IMR-90 (cell line): ENCODE data around the gene SRPK2. TPM values are rescaled to one million over a fixed set of nuclear protein-coding genes. Genes with fewer than 3 reads are reported as not detected.

Experiments used
- ATAC-seq: fragments of 200-7000 bp; cut with Tn5 transposase; 2 replicates; pipeline ENCODE4 v1.9.1; 2020; ENCODE audit warnings: low read depth, mild to moderate bottlenecking, moderate library complexity
- BruUV-seq: library from RNA; stranded (reverse); fragments of 400-500 nt; replicated peaks from 2 replicates; lab custom pipeline; 2021; lab: Mats Ljungman, UMichigan
- CTCF ChIA-PET: fragments of 300-600 bp; formaldehyde crosslinking; extraction: SDS; loops from one replicate; lab custom pipeline; 2021; ENCODE audit warnings: antibody characterized with exemption; lab: Yijun Ruan, JAX
- POLR2A ChIA-PET: fragments of 300-600 bp; sonication (Branson Sonifier 250); formaldehyde crosslinking; loops from one replicate; lab custom pipeline; 2022; ENCODE audit warnings: antibody characterized with exemption; ENCODE audit not compliant: unreplicated experiment; lab: Charles Lee
- DNase-seq: peaks from one replicate; pipeline ENCODE4 v3.0.0; 2013
- H2AFZ ChIP-seq: replicated peaks from 2 replicates; pipeline ENCODE3; 2013; ENCODE audit warnings: low read length, mild to moderate bottlenecking; ENCODE audit not compliant: poor library complexity
- H2AK5ac ChIP-seq: 2 replicates; pipeline ENCODE4 v1.6.1; 2013; ENCODE audit warnings: low read depth, low read length, inconsistent platforms
- H2AK9ac ChIP-seq: replicated peaks from 2 replicates; pipeline ENCODE3; 2013; ENCODE audit warnings: mild to moderate bottlenecking, low read depth, low read length, moderate library complexity; ENCODE audit not compliant: poor library complexity
- H2BK120ac ChIP-seq: 2 replicates; pipeline ENCODE4 v1.6.1; 2013; ENCODE audit warnings: low read depth, low read length, inconsistent platforms
- H2BK15ac ChIP-seq: 3 replicates; pipeline ENCODE4 v1.6.1; 2013; ENCODE audit warnings: low read depth, low read length, inconsistent platforms
- H2BK20ac ChIP-seq: 2 replicates; pipeline ENCODE4 v1.6.1; 2013; ENCODE audit warnings: low read depth, mild to moderate bottlenecking, inconsistent platforms, low read length, moderate library complexity
- H2BK5ac ChIP-seq: 2 replicates; pipeline ENCODE4 v1.6.1; 2013; ENCODE audit warnings: mild to moderate bottlenecking, low read depth, low read length, inconsistent platforms; ENCODE audit not compliant: poor library complexity, severe bottlenecking
- H3K14ac ChIP-seq: replicated peaks from 2 replicates; pipeline ENCODE4 v1.6.1; 2013; ENCODE audit warnings: low read depth, low read length, inconsistent platforms
- H3K18ac ChIP-seq: 2 replicates; pipeline ENCODE4 v1.6.1; 2013; ENCODE audit warnings: low read depth, low read length, control low read depth
- H3K23ac ChIP-seq: 2 replicates; pipeline ENCODE4 v1.6.1; 2013; ENCODE audit warnings: low read depth, low read length, inconsistent platforms
- H3K27ac ChIP-seq: 2 replicates; pipeline ENCODE4 v1.5.1; 2013; ENCODE audit warnings: mild to moderate bottlenecking, control low read depth, low read length; ENCODE audit not compliant: insufficient read depth
- H3K27me3 ChIP-seq: 2 replicates; pipeline ENCODE4 v1.6.1; 2013; ENCODE audit warnings: low read length; ENCODE audit not compliant: control insufficient read depth, insufficient read depth
- H3K36me3 ChIP-seq: 2 replicates; pipeline ENCODE4 v1.6.1; 2013; ENCODE audit warnings: low read length, mixed read lengths; ENCODE audit not compliant: control insufficient read depth, insufficient read depth
- H3K4ac ChIP-seq: 2 replicates; pipeline ENCODE4 v1.6.1; 2013; ENCODE audit warnings: low read depth, low read length, inconsistent platforms
- H3K4me1 ChIP-seq: 2 replicates; pipeline ENCODE4 v1.6.1; 2013; ENCODE audit warnings: low read length, mixed read lengths; ENCODE audit not compliant: control insufficient read depth, insufficient read depth
- H3K4me2 ChIP-seq: 2 replicates; pipeline ENCODE4 v1.6.1; 2013; ENCODE audit warnings: low read depth, mild to moderate bottlenecking, control low read depth, low read length, moderate library complexity
- H3K4me3 ChIP-seq: 2 replicates; pipeline ENCODE4 v1.5.1; 2013; ENCODE audit warnings: low read depth, mild to moderate bottlenecking, control low read depth, low read length, moderate library complexity; ENCODE audit not compliant: insufficient read depth
- H3K56ac ChIP-seq: 2 replicates; pipeline ENCODE4 v1.6.1; 2013; ENCODE audit warnings: low read length, inconsistent platforms; ENCODE audit not compliant: insufficient read depth; ENCODE audit errors: extremely low read depth
- H3K79me1 ChIP-seq, 2 experiments: 2 replicates each; pipeline ENCODE4 v1.6.1; 2013; ENCODE audit warnings: low read length in 2 of 2, inconsistent platforms in 1 of 2, low read depth in 1 of 2
- H3K9ac ChIP-seq: 2 replicates; pipeline ENCODE4 v1.6.1; 2013; ENCODE audit warnings: low read depth, low read length, control low read depth
- H3K9me1 ChIP-seq: 2 replicates; pipeline ENCODE4 v1.6.1; 2013; ENCODE audit warnings: low read length, inconsistent platforms; ENCODE audit not compliant: insufficient read depth
- H3K9me3 ChIP-seq: 2 replicates; pipeline ENCODE4 v1.6.1; 2013; ENCODE audit warnings: low read length; ENCODE audit not compliant: control insufficient read depth, insufficient read depth
- H4K20me1 ChIP-seq: 2 replicates; pipeline ENCODE4 v1.6.1; 2013; ENCODE audit warnings: low read length, inconsistent platforms; ENCODE audit not compliant: insufficient read depth
- H4K5ac ChIP-seq: 2 replicates; pipeline ENCODE4 v1.6.1; 2013; ENCODE audit warnings: mild to moderate bottlenecking, low read depth, low read length, control low read depth
- H4K8ac ChIP-seq, 2 experiments: 2 replicates each; pipeline ENCODE4 v1.6.1; 2013; ENCODE audit warnings: low read depth in 2 of 2, low read length in 2 of 2, control low read depth in 1 of 2, inconsistent platforms in 1 of 2
- H4K91ac ChIP-seq: 2 replicates; pipeline ENCODE4 v1.6.1; 2013; ENCODE audit warnings: low read depth, low read length, inconsistent platforms; ENCODE audit not compliant: insufficient read depth
- BHLHE40 ChIP-seq: fragments of 150-350 bp; IDR thresholded peaks from 2 replicates; pipeline ENCODE4 v1.6.1; 2016; ENCODE audit warnings: mild to moderate bottlenecking, low read depth, low read length
- CEBPB ChIP-seq: IDR thresholded peaks from 2 replicates; pipeline ENCODE4 v1.6.1; 2012; ENCODE audit warnings: low read depth, low read length, improper control_type of control experiment
- CHD1 ChIP-seq: IDR thresholded peaks from 2 replicates; pipeline ENCODE4 v1.6.1; 2012; ENCODE audit warnings: low read depth, low read length, improper control_type of control experiment
- FOS ChIP-seq: fragments of 150-350 bp; IDR thresholded peaks from 2 replicates; pipeline ENCODE4 v1.6.1; 2016; ENCODE audit warnings: low read depth, low read length
- MAFK ChIP-seq: IDR thresholded peaks from 2 replicates; pipeline ENCODE4 v1.6.1; 2012; ENCODE audit warnings: low read depth, low read length, improper control_type of control experiment
- MAZ ChIP-seq: IDR thresholded peaks from 2 replicates; pipeline ENCODE4 v1.6.1; 2012; ENCODE audit warnings: low read depth, mild to moderate bottlenecking, low read length, improper control_type of control experiment, moderate library complexity, borderline replicate concordance
- MXI1 ChIP-seq: IDR thresholded peaks from 2 replicates; pipeline ENCODE4 v1.6.1; 2012; ENCODE audit warnings: low read depth, mild to moderate bottlenecking, low read length, moderate library complexity, borderline replicate concordance
- NFE2L2 ChIP-seq: fragments of 150-350 bp; IDR thresholded peaks from 2 replicates; pipeline ENCODE4 v1.6.1; 2016; ENCODE audit warnings: low read depth, mild to moderate bottlenecking, low read length
- POLR2A ChIP-seq: IDR thresholded peaks from 2 replicates; pipeline ENCODE4 v1.6.1; 2012; ENCODE audit warnings: mild to moderate bottlenecking, low read depth, low read length
- RAD21 ChIP-seq: IDR thresholded peaks from 2 replicates; pipeline ENCODE4 v1.6.1; 2012; ENCODE audit warnings: low read length, improper control_type of control experiment
- RCOR1 ChIP-seq: IDR thresholded peaks from 2 replicates; pipeline ENCODE4 v1.6.1; 2012; ENCODE audit warnings: mild to moderate bottlenecking, low read length, improper control_type of control experiment; ENCODE audit not compliant: insufficient replicate concordance
- RFX5 ChIP-seq: IDR thresholded peaks from 2 replicates; pipeline ENCODE4 v1.8.0; 2012; ENCODE audit warnings: low read depth, mild to moderate bottlenecking, low read length, moderate library complexity
- WGBS, 2 experiments: methylation state at CpG; one replicate each; pipeline versions ENCODE4 v1.1.5 to v1.1.7; 2013; ENCODE audit warnings: missing lambda C conversion rate in 2 of 2; ENCODE audit not compliant: insufficient read length in 1 of 2; ENCODE audit errors: extremely low coverage in 2 of 2; 5-methylcytosine and 5-hydroxymethylcytosine counted together
- dilution Hi-C: fragments of 300-500 bp; cut with HindIII; formaldehyde crosslinking; loops from one replicate; pipeline ENCODE4 v1.14.3; 2018; ENCODE audit warnings: low sequenced_read_pairs; ENCODE audit not compliant: unreplicated experiment
- in situ Hi-C: fragments of 300-500 bp; cut with MboI; formaldehyde crosslinking; loops from 3 replicates; pipeline ENCODE4 v1.14.3; 2019; ENCODE audit warnings: low sequenced_read_pairs, inconsistent platforms, mixed read lengths
- intact Hi-C: fragments of 100-400 bp; cut with micrococcal nuclease; formaldehyde crosslinking; loops from 2 replicates; pipeline ENCODE4 v1.10.0; 2022
- polyA plus RNA-seq, 3 experiments: library from polyadenylated mRNA; depleted of rRNA; stranded (reverse); fragments of >200 nt; gene quantifications; 2 replicates each; pipeline ENCODE4 v1.2.3, GENCODE V29; 2012; ENCODE audit warnings: low replicate concordance in 1 of 3
- total RNA-seq: library from RNA; depleted of rRNA; stranded (reverse); fragments of >200 nt; gene quantifications from 2 replicates; pipeline ENCODE4 v1.2.3, GENCODE V29; 2012
- TF ChIP-seq, protein P1 (sequence below): fragments of 150-350 bp; IDR thresholded peaks from 2 replicates; pipeline ENCODE4 v1.6.1; 2017; ENCODE audit warnings: mild to moderate bottlenecking, antibody characterized with exemption, low read length, low read depth
- TF ChIP-seq, protein P2 (sequence below): conservative IDR thresholded peaks from 2 replicates; pipeline ENCODE4 v1.5.1; 2012; ENCODE audit warnings: mild to moderate bottlenecking, low read depth, low read length, improper control_type of control experiment

Gene SRPK2
- total and polyA plus RNA-seq, 2 of the 4 experiments (the other 2 are of a cell fraction): 13.2 to 33.0 TPM

DNA sequence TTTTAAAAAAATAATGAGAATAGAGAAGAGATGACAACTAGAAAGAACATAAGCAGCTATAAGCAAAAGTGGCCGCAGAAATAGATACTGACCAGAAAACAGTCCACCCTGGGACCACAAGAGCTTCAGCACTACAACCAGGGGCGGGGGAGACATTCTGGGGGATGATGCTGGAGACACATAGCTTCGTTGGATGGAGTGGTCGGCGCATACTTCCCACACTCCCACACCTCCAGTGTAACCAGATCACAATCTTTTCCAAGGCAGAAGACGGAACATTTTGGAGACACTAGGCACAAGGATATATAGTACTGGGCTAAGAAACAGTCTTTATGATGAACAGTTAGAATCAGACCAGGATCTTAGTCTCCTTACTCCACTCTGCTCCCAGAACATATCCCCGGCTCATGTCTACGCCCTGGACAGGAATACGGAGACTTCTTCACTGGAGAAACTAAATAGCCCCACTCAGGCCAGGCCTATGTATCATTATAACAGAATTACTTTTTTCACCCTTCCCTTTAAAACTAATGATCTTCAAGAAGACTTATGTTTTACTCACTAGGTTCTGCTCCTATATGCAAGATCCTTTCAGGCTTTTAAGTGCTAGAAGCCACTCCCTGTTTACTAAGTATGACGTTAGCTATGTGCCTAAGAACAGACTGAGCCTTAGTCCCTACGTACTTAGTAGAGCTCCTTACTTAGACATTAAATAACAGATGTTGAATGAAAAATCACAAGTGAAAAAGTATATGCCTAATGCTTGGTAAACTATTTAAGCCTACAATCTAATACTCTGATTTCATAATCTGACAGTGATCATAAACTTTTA is 169.6 kb downstream of the SRPK2 start:
- ATAC-seq (peak; percentile 59; the same call in 1 of the 2 replicates), DNase-seq (peak; percentile 66)
- no peak overlapping the region for H2AK9ac ChIP-seq
- no peak overlapping the region for H4K5ac ChIP-seq
- H2BK15ac ChIP-seq: no peak overlapping the region
- H3K56ac ChIP-seq: no peak overlapping the region
- no peak overlapping the region for H2AFZ ChIP-seq
- no peak overlapping the region for H3K18ac ChIP-seq
- H3K27ac ChIP-seq: no peak overlapping the region
- H3K9me3 ChIP-seq: no peaks in the 10 kb centered on the region
- H2BK120ac ChIP-seq: no peak overlapping the region
- CTCF ChIA-PET: interaction anchor here (0.7 to 1.3 kb wide), 2 partner anchors 24 to 162 kb away, joined by 3 read pairs; no protein-coding TSS in a partner anchor
- no peak overlapping the region for H3K4me2 ChIP-seq
- H4K8ac ChIP-seq: no peak overlapping the region
- H3K14ac ChIP-seq: 0 out of 2 replicates have a peak overlapping the region, but pooled peaks have one; percentile 12
- intact Hi-C loops: no loop called here
- H4K20me1 ChIP-seq: peaks cover 48% of the 10 kb centered on the region; the same call in 1 of the 2 replicates
- peaks cover 38 to 68% of the 10 kb centered on the region in 2 experiments for H3K79me1 ChIP-seq
- no peak overlapping the region for H4K91ac ChIP-seq
- H3K4me1 ChIP-seq: peaks cover 8% of the 10 kb centered on the region
- no peak overlapping the region for H2AK5ac ChIP-seq
- no peak overlapping the region for H3K4me3 ChIP-seq
- H3K4ac ChIP-seq: no peak overlapping the region
- 100% methylated on average over 3 of the region's 11 CpGs; no CpG with 5 or more reads in 1 of the 2 experiments for WGBS, 2 experiments
- in situ Hi-C loops: no loop called here
- no peak overlapping the region for H2BK5ac ChIP-seq
- no TSS peak for BruUV-seq
- no peak overlapping the region for H3K23ac ChIP-seq
- H3K9ac ChIP-seq: no peak overlapping the region
- H3K9me1 ChIP-seq: peaks cover 4% of the 10 kb centered on the region; the same call in 1 of the 2 replicates
- no peak overlapping the region for H2BK20ac ChIP-seq
- POLR2A ChIA-PET: no interaction called here
- dilution Hi-C loops: no loop called here
- no peaks in the 10 kb centered on the region for H3K27me3 ChIP-seq
- H3K36me3 ChIP-seq: no peaks in the 10 kb centered on the region
- TF ChIP-seq NFE2L2 (no peak), FOS (no peak), RFX5 (no peak), CHD1 (no peak), CEBPB (no peak), MXI1 (no peak), RAD21 (no peak), BHLHE40 (no peak), MAZ (no peak), POLR2A (no peak), RCOR1 (no peak), MAFK (no peak)
- TF ChIP-seq, protein P1, sequence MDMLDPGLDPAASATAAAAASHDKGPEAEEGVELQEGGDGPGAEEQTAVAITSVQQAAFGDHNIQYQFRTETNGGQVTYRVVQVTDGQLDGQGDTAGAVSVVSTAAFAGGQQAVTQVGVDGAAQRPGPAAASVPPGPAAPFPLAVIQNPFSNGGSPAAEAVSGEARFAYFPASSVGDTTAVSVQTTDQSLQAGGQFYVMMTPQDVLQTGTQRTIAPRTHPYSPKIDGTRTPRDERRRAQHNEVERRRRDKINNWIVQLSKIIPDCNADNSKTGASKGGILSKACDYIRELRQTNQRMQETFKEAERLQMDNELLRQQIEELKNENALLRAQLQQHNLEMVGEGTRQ: no peak
- TF ChIP-seq, protein P2, sequence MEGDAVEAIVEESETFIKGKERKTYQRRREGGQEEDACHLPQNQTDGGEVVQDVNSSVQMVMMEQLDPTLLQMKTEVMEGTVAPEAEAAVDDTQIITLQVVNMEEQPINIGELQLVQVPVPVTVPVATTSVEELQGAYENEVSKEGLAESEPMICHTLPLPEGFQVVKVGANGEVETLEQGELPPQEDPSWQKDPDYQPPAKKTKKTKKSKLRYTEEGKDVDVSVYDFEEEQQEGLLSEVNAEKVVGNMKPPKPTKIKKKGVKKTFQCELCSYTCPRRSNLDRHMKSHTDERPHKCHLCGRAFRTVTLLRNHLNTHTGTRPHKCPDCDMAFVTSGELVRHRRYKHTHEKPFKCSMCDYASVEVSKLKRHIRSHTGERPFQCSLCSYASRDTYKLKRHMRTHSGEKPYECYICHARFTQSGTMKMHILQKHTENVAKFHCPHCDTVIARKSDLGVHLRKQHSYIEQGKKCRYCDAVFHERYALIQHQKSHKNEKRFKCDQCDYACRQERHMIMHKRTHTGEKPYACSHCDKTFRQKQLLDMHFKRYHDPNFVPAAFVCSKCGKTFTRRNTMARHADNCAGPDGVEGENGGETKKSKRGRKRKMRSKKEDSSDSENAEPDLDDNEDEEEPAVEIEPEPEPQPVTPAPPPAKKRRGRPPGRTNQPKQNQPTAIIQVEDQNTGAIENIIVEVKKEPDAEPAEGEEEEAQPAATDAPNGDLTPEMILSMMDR: no peak
